22Rv1 (cell line): ENCODE data around the gene ZNF274.

Experiments used
- CTCF ChIP-seq: fragments of 450-650 bp; IDR thresholded peaks from 2 replicates; pipeline ENCODE4 v1.5.1; 2017; ENCODE audit warnings: mild to moderate bottlenecking
- ZFX ChIP-seq: fragments of 450-650 bp; IDR thresholded peaks from 2 replicates; pipeline ENCODE4 v1.6.1; 2017; ENCODE audit warnings: antibody characterized with exemption, borderline replicate concordance

GRCh38 chr19:58153386-58153785, 29.5 kb upstream of the ZNF274 start:
- TF ChIP-seq CTCF (no peak), ZFX (no peak)
